HG02623 (cell line): ENCODE data around the gene ZFP36.
"Not testable (repeated sequence)": the region's sequence is repeated elsewhere in the genome, so short reads cannot be mapped to it uniquely, and the experiment has no call there.

Source experiments
- ATAC-seq: cut with Tn5 transposase; IDR thresholded peaks from one replicate; pipeline ENCODE4 v1.9.1; 2021; ENCODE audit warnings: moderate library complexity; ENCODE audit not compliant: unreplicated experiment

Gene ZFP36

GRCh38 chr19:39406656-39407409 lies at the start of gene ZFP36:
Gene ZFP36, plus strand, starts transcription at chr19:39406847. Its CDS starts 58 bp downstream, at chr19:39406905.
- no peak for ATAC-seq

GRCh38 chr19:39359026-39359425 lies 47.6 kb upstream of the ZFP36 start:
- ATAC-seq, result no peak

- no peak for ATAC-seq
These were observed 46.0 kb upstream of the ZFP36 start for GRCh38 chr19:39360599-39360998.

GRCh38 chr19:39362682-39363657 lies 43.7 kb upstream of the ZFP36 start:
- ATAC-seq, result no peak

GRCh38 chr19:39363901-39364457 lies 42.7 kb upstream of the ZFP36 start:
- ATAC-seq, result no peak

GRCh38 chr19:39365531-39365930 lies 41.1 kb upstream of the ZFP36 start:
- ATAC-seq, result no peak

GRCh38 chr19:39369200-39369599 lies 37.4 kb upstream of the ZFP36 start:
- ATAC-seq, result no peak

- no peak for ATAC-seq
These were observed 35.9 kb upstream of the ZFP36 start for GRCh38 chr19:39370735-39371134.

GRCh38 chr19:39372047-39372802 lies 34.4 kb upstream of the ZFP36 start:
- ATAC-seq, result no peak

GRCh38 chr19:39372941-39373340 lies 33.7 kb upstream of the ZFP36 start:
- ATAC-seq, result no peak

- ATAC-seq, result no peak
These were observed 30.7 kb upstream of the ZFP36 start for GRCh38 chr19:39375929-39376328.

GRCh38 chr19:39377373-39378362 lies 29.0 kb upstream of the ZFP36 start:
- ATAC-seq, result no peak

GRCh38 chr19:39379366-39379765 lies 27.3 kb upstream of the ZFP36 start:
- not testable (repeated sequence) for ATAC-seq

- no peak for ATAC-seq
These were observed 26.7 kb upstream of the ZFP36 start for GRCh38 chr19:39379865-39380396.

GRCh38 chr19:39380521-39381502 lies 25.8 kb upstream of the ZFP36 start:
- ATAC-seq, result no peak

GRCh38 chr19:39381910-39382611 lies 24.6 kb upstream of the ZFP36 start:
- ATAC-seq, result no peak

- no peak for ATAC-seq
These were observed 23.4 kb upstream of the ZFP36 start for GRCh38 chr19:39382991-39383828.
